CD14-positive monocyte (primary cell): Measurements from ENCODE around the gene CRYBA4. TPM values are rescaled to one million over a fixed set of nuclear protein-coding genes. Genes with fewer than 3 reads are reported as not detected.

Source experiments
- DNase-seq, 3 donors: peaks; one replicate each; pipeline ENCODE4 v3.0.0-alpha.2; 2011 to 2022
- H2AFZ ChIP-seq: 2 replicates; pipeline ENCODE4 v1.6.0; 2012; ENCODE audit warnings: mild to moderate bottlenecking, low read depth, low read length, inconsistent platforms; ENCODE audit not compliant: insufficient read depth, poor library complexity, severe bottlenecking
- H3K27ac ChIP-seq, 2 donors: 1 replicate in 1 of 2; 2 replicates in 1 of 2; pipeline ENCODE4 v1.5.1; 2012 to 2013; ENCODE audit warnings: low read length in 2 of 2, control low read depth in 1 of 2, inconsistent platforms in 1 of 2, low read depth in 1 of 2, mild to moderate bottlenecking in 1 of 2
- H3K27me3 ChIP-seq, 2 donors: one replicate each; pipeline versions ENCODE4 v1.6.0 to v1.6.1; 2011 to 2013; ENCODE audit warnings: low read length in 2 of 2; ENCODE audit not compliant: control insufficient read depth in 2 of 2, insufficient read depth in 2 of 2
- H3K36me3 ChIP-seq, 2 donors: replicated peaks in 1 of 2; 1 replicate in 1 of 2; 2 replicates in 1 of 2; pipeline versions ENCODE4 v1.5.1 to v1.6.1; 2012 to 2013; ENCODE audit warnings: low read length in 2 of 2, control low read depth in 1 of 2, inconsistent platforms in 1 of 2, mild to moderate bottlenecking in 1 of 2; ENCODE audit not compliant: insufficient read depth in 2 of 2, control insufficient read depth in 1 of 2
- H3K4me1 ChIP-seq, 2 donors: 1 replicate in 1 of 2; 2 replicates in 1 of 2; pipeline versions ENCODE4 v1.5.1 to v1.6.1; 2012 to 2013; ENCODE audit warnings: low read length in 2 of 2, control low read depth in 1 of 2, inconsistent platforms in 1 of 2, mild to moderate bottlenecking in 1 of 2, moderate library complexity in 1 of 2; ENCODE audit not compliant: insufficient read depth in 2 of 2, control insufficient read depth in 1 of 2
- H3K4me2 ChIP-seq: replicated peaks from 2 replicates; pipeline ENCODE3; 2012; ENCODE audit warnings: low read length, moderate library complexity, mild to moderate bottlenecking; ENCODE audit not compliant: poor library complexity, severe bottlenecking; ENCODE audit errors: extremely low read depth
- H3K4me3 ChIP-seq, 3 experiments: fragments of 200-600 bp in 1 of 3; sonication (generic) in 1 of 3; replicated peaks in 1 of 3; 1 replicate in 2 of 3; 2 replicates in 1 of 3; pipeline ENCODE4 v1.5.1; 2011 to 2013; ENCODE audit warnings: low read length in 3 of 3, mild to moderate bottlenecking in 3 of 3, control low read depth in 2 of 3, low read depth in 2 of 3, inconsistent platforms in 1 of 3, moderate library complexity in 1 of 3
- H3K79me2 ChIP-seq: 2 replicates; pipeline ENCODE4 v1.6.0; 2012; ENCODE audit warnings: mild to moderate bottlenecking, control low read depth, inconsistent platforms, low read length, moderate library complexity; ENCODE audit not compliant: insufficient read depth
- H3K9ac ChIP-seq: 2 replicates; pipeline ENCODE4 v1.6.0; 2017; ENCODE audit warnings: low read length, mild to moderate bottlenecking; ENCODE audit not compliant: insufficient read depth, poor library complexity, severe bottlenecking
- H3K9me3 ChIP-seq, 2 donors: replicated peaks in 1 of 2; 1 replicate in 1 of 2; 2 replicates in 1 of 2; pipeline versions ENCODE4 v1.5.1 to v1.6.1; 2012 to 2013; ENCODE audit warnings: low read length in 2 of 2, control low read depth in 1 of 2; ENCODE audit not compliant: control insufficient read depth in 1 of 2, insufficient read depth in 1 of 2
- H4K20me1 ChIP-seq: 2 replicates; pipeline ENCODE4 v1.6.0; 2012; ENCODE audit warnings: mild to moderate bottlenecking, low read length, control low read depth, moderate library complexity; ENCODE audit not compliant: insufficient read depth
- H3K27ac Mint-ChIP-seq, 7 donors: one replicate each; pipeline ENCODE4 v1.8.0; 2020; ENCODE audit warnings: mild to moderate bottlenecking in 7 of 7, mixed read lengths in 7 of 7, moderate library complexity in 6 of 7, inconsistent platforms in 2 of 7
- H3K27me3 Mint-ChIP-seq, 3 donors: one replicate each; pipeline ENCODE4 v1.8.0; 2021 to 2022; ENCODE audit warnings: low read depth in 3 of 3, mild to moderate bottlenecking in 3 of 3, mixed read lengths in 3 of 3, moderate library complexity in 3 of 3, inconsistent platforms in 1 of 3
- H3K36me3 Mint-ChIP-seq, 2 donors: one replicate each; pipeline ENCODE4 v1.8.0; 2020; ENCODE audit warnings: mixed read lengths in 2 of 2, inconsistent platforms in 1 of 2, mild to moderate bottlenecking in 1 of 2
- H3K4me1 Mint-ChIP-seq: one replicate; pipeline ENCODE4 v1.8.0; 2020; ENCODE audit warnings: mild to moderate bottlenecking, mixed read lengths
- H3K4me3 Mint-ChIP-seq, 2 donors: one replicate each; pipeline ENCODE4 v1.8.0; 2020; ENCODE audit warnings: mild to moderate bottlenecking in 2 of 2, mixed read lengths in 2 of 2, moderate library complexity in 1 of 2
- H3K9me3 Mint-ChIP-seq, 7 donors: one replicate each; pipeline ENCODE4 v1.8.0; 2020 to 2022; ENCODE audit warnings: mixed read lengths in 7 of 7, mild to moderate bottlenecking in 6 of 7, moderate library complexity in 6 of 7, inconsistent platforms in 2 of 7
- WGBS: methylation state at CpG from one replicate; pipeline ENCODE4 v1.1.5; 2013; ENCODE audit warnings: missing lambda C conversion rate; ENCODE audit not compliant: insufficient coverage; 5-methylcytosine and 5-hydroxymethylcytosine counted together
- intact Hi-C, 2 donors: fragments of 100-400 bp; cut with micrococcal nuclease; formaldehyde crosslinking; loops; one replicate each; pipeline versions ENCODE4 v1.15.0 to v1.15.1; 2023
- polyA plus RNA-seq, 3 donors: library from polyadenylated mRNA; depleted of rRNA in 1 of 3; unstranded in 2 of 3; stranded (reverse) in 1 of 3; fragments of 300-500 nt in 2 of 3; fragments of >200 nt in 1 of 3; fragmentation: Illumina TruSeq in 2 of 3; gene quantifications; 1 replicate in 2 of 3; 2 replicates in 1 of 3; pipeline ENCODE4 v1.2.3, GENCODE V29; 2012 to 2021
- TF ChIP-seq, protein P1 (sequence below): fragments of 200-600 bp; IDR thresholded peaks from one replicate; pipeline ENCODE4 v1.8.0; 2022; ENCODE audit warnings: antibody characterized with exemption, mild to moderate bottlenecking

Gene CRYBA4
- polyA plus RNA-seq, 3 donors: not detected

DNA sequence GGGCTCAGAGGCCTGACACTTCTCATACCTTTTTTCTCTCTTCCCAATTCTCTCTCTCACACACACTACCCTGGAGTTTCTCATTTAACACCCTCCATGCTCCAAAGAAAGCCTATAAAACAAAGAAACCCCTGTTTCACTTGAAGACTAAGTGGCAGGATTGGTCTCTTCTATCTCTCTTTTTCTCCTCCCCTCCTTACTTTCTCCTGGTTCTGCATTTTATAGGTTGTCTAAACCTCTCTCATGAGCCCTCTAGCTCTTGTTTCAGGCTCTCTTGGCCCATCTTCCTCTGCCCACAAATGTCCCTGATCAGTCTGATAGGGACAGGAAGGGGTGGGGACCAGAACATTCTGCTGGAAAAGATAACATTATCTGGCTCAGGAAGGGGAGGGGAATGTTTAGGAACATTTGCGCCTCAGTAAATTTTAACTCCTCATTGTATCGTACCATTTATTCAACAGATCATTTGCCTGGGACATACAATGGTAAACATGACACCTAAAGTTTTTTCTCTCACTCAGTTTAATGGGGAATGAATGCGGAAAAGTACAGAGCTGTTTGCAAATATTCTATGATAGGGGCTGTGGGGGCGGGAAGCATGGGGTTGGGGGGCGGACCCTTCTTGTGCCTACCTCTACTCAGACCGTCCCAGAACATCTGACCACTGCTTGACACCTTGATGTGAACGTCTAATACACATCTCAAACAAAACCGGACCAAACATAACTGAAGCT, 10.8 kb downstream of the CRYBA4 start:
- no peaks in the 10 kb centered on the region for H3K79me2 ChIP-seq
- H3K27me3 Mint-ChIP-seq: peaks cover 1 to 6% (median 4%) of the 10 kb centered on the region in 3 donors
- no peak overlapping the region for H3K27ac ChIP-seq
- peaks cover 0 to 8% (median 3%) of the 10 kb centered on the region in 7 donors for H3K9me3 Mint-ChIP-seq
- no peak for DNase-seq
- no peak overlapping the region for H2AFZ ChIP-seq
- no peak overlapping the region for H3K4me3 Mint-ChIP-seq
- H3K9ac ChIP-seq: no peak overlapping the region
- 46% methylated on average over 2 of the region's 8 CpGs for WGBS
- H3K36me3 ChIP-seq: no peaks in the 10 kb centered on the region
- H4K20me1 ChIP-seq: no peaks in the 10 kb centered on the region
- no peak overlapping the region for H3K4me2 ChIP-seq
- no peaks in the 10 kb centered on the region for H3K36me3 Mint-ChIP-seq
- H3K27me3 ChIP-seq: no peaks in the 10 kb centered on the region
- no peaks in the 10 kb centered on the region for H3K4me1 Mint-ChIP-seq
- no peaks in the 10 kb centered on the region for H3K4me1 ChIP-seq
- intact Hi-C loops: no loop called here
- no peaks in the 10 kb centered on the region for H3K9me3 ChIP-seq
- H3K27ac Mint-ChIP-seq: no peak overlapping the region
- H3K4me3 ChIP-seq: no peak overlapping the region
- TF ChIP-seq, protein P1, sequence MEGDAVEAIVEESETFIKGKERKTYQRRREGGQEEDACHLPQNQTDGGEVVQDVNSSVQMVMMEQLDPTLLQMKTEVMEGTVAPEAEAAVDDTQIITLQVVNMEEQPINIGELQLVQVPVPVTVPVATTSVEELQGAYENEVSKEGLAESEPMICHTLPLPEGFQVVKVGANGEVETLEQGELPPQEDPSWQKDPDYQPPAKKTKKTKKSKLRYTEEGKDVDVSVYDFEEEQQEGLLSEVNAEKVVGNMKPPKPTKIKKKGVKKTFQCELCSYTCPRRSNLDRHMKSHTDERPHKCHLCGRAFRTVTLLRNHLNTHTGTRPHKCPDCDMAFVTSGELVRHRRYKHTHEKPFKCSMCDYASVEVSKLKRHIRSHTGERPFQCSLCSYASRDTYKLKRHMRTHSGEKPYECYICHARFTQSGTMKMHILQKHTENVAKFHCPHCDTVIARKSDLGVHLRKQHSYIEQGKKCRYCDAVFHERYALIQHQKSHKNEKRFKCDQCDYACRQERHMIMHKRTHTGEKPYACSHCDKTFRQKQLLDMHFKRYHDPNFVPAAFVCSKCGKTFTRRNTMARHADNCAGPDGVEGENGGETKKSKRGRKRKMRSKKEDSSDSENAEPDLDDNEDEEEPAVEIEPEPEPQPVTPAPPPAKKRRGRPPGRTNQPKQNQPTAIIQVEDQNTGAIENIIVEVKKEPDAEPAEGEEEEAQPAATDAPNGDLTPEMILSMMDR: no peak

DNA sequence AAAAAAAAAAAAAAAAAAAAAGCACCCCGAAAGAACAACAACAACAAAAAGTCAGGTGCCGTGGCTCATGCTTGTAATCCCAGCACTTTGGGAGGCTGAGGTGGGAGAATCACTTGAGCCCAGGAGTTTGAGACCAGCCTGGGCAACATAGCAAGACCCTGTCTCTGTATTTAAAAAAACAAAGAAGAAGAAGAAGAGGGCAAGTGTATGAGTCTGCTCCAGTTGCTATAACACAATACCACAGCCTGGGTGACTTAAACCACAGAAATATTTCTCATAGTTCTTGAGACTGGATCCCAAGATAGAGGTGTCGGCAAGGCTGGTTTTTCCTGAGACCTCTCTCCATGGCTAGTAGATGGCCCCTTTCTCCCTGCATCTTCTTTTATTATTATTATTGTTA, 12.4 kb downstream of the CRYBA4 start:
- Histone ChIP-seq H3K9ac (no peak overlapping the region), H3K4me2 (no peak overlapping the region), H3K36me3 (no peaks in the 10 kb centered on the region), H2AFZ (no peak overlapping the region), H3K4me3 (no peak overlapping the region), H3K79me2 (no peaks in the 10 kb centered on the region), H3K9me3 (no peaks in the 10 kb centered on the region), H3K27ac (no peak overlapping the region), H3K27me3 (no peaks in the 10 kb centered on the region), H3K4me1 (no peaks in the 10 kb centered on the region), H4K20me1 (no peaks in the 10 kb centered on the region)
- H3K27me3 Mint-ChIP-seq: peaks cover 1 to 6% (median 4%) of the 10 kb centered on the region in 3 donors
- DNase-seq: no peak
- no peaks in the 10 kb centered on the region for H3K4me1 Mint-ChIP-seq
- WGBS: no CpG with 5 or more reads among the region's 3 CpGs
- H3K9me3 Mint-ChIP-seq: peaks cover 0 to 5% (median 2%) of the 10 kb centered on the region in 7 donors
- intact Hi-C loops: no loop called here
- H3K4me3 Mint-ChIP-seq: no peak overlapping the region
- TF ChIP-seq, protein P1: no peak
- H3K27ac Mint-ChIP-seq: no peak overlapping the region
- H3K36me3 Mint-ChIP-seq: no peaks in the 10 kb centered on the region
